SK-N-MC (cell line): Measurements from ENCODE around the gene ABCF2.

Experiments
- EZH2 ChIP-seq: fragments of 200-600 bp; sonication (generic); IDR thresholded peaks from one replicate; pipeline ENCODE4 v1.6.1; 2017; ENCODE audit warnings: antibody characterized with exemption
- FOXP2 ChIP-seq: optimal IDR thresholded peaks from 2 replicates; pipeline ENCODE3; 2011; ENCODE audit warnings: mild to moderate bottlenecking, moderate library complexity; ENCODE audit not compliant: insufficient read depth; ENCODE audit errors: extremely low read length, control extremely low read depth
- POLR2AphosphoS5 ChIP-seq: IDR thresholded peaks from 2 replicates; pipeline ENCODE4 v1.6.1; 2012; ENCODE audit warnings: mild to moderate bottlenecking, low read depth, low read length, borderline replicate concordance

DNA sequence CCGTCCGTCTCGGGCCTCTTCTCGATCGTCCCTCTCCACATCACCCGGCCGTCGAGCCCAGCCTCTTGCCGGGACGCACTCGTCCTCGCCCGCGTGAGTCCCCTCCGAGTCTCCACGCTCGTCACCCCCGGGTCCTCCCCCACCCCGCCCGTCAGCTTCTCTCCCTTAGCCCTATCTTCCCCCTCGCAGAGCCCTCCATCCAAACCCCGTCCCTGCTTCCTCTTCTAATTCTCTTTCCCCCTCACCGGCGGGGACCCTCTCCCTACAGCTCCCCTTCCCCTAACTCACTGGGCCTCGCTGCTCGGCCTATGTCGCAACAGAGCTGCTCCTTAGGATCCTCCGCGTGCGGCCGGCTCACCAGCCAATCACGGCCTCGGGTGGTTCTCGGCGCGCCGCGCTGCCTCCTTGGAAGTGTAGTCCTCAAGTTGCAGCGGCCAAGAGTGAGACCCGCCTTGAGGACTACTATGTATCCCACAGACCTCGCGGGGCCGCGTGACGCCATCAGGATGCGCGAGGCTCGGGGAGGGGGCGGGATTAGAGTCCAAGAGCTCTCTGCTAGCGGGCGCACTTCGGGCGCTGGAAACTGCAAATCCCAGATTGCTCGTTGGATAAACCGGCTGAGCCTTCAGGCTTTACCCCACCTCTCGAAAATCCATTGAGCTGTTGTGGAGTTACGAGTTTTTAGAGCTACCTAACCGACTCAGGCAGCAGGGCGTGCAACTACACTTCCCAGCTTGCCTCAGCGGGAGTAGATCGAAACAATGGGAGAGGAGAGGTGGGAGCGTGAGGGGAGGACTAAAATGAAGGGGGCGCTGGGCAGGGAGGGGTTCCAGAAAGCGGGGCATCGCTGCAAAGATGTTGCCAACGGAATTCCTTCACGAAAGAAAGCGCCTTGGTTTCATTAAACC, at the start of gene ABCF2:
- TF ChIP-seq EZH2, result no peak
- TF ChIP-seq POLR2AphosphoS5, result peak; percentile 88
- TF ChIP-seq FOXP2, result peak; percentile 39
